Lung (tissue), 12 donors: ENCODE data around the gene RPL13. TPM values are rescaled to one million over a fixed set of nuclear protein-coding genes. Genes with fewer than 3 reads are reported as not detected.
A peak's percentile ranks its signal among the peaks of the same experiment; 100 is the strongest.

ENCODE experiments used
- ATAC-seq: fragments of 200-7000 bp; cut with Tn5 transposase; one replicate; pipeline ENCODE4 v1.9.1; 2020; ENCODE audit warnings: moderate number of reproducible peaks; ENCODE audit not compliant: insufficient read depth, low FRiP score
- DNase-seq, 3 donors: peaks; one replicate each; pipeline ENCODE4 v3.0.0-alpha.2; 2013 to 2017
- H3K27ac ChIP-seq, 2 donors: one replicate each; pipeline ENCODE4 v1.5.1; 2013; ENCODE audit warnings: mild to moderate bottlenecking in 2 of 2, moderate library complexity in 2 of 2, control low read depth in 1 of 2, inconsistent platforms in 1 of 2, low read depth in 1 of 2, low read length in 1 of 2
- H3K27me3 ChIP-seq, 3 donors: one replicate each; pipeline ENCODE4 v1.5.1; 2013; ENCODE audit warnings: low read length in 2 of 3; ENCODE audit not compliant: control insufficient read depth in 3 of 3, insufficient read depth in 3 of 3
- H3K36me3 ChIP-seq, 4 donors: one replicate each; pipeline ENCODE4 v1.5.1; 2013; ENCODE audit warnings: low read length in 4 of 4, mild to moderate bottlenecking in 1 of 4, moderate library complexity in 1 of 4; ENCODE audit not compliant: control insufficient read depth in 4 of 4, insufficient read depth in 4 of 4
- H3K4me1 ChIP-seq, 5 donors: one replicate each; pipeline ENCODE4 v1.5.1; 2013; ENCODE audit warnings: low read length in 5 of 5, mild to moderate bottlenecking in 2 of 5, moderate library complexity in 1 of 5; ENCODE audit not compliant: control insufficient read depth in 5 of 5, insufficient read depth in 5 of 5
- H3K4me3 ChIP-seq: one replicate; pipeline ENCODE4 v1.5.1; 2013; ENCODE audit warnings: mild to moderate bottlenecking, control low read depth, moderate library complexity
- H3K9ac ChIP-seq, 2 donors: one replicate each; pipeline ENCODE4 v1.5.1; 2013; ENCODE audit warnings: low read length in 2 of 2, control low read depth in 1 of 2; ENCODE audit not compliant: insufficient read depth in 1 of 2
- H3K9me3 ChIP-seq, 4 donors: one replicate each; pipeline ENCODE4 v1.5.1; 2013; ENCODE audit warnings: low read length in 3 of 4, mild to moderate bottlenecking in 1 of 4, moderate library complexity in 1 of 4; ENCODE audit not compliant: control insufficient read depth in 4 of 4, insufficient read depth in 3 of 4
- CTCF ChIP-seq: IDR thresholded peaks from 2 replicates; pipeline ENCODE4 v1.5.1; 2012; ENCODE audit warnings: mild to moderate bottlenecking; ENCODE audit errors: control extremely low read depth, extremely low read depth
- WGBS, 2 donors: extraction: QIAGEN DNeasy Blood & Tissue Kit; methylation state at CpG; one replicate each; pipeline ENCODE4 v1.1.7; 2013; 5-methylcytosine and 5-hydroxymethylcytosine counted together
- polyA plus RNA-seq, 2 donors: library from polyadenylated mRNA; stranded (reverse); fragments of 200-250 nt; gene quantifications; one replicate each; pipeline ENCODE4 v1.2.1, GENCODE V29; 2013
- total RNA-seq, 2 donors: library from RNA; depleted of rRNA in 1 of 2; stranded (reverse); fragments of >200 nt in 1 of 2; gene quantifications; one replicate each; pipeline ENCODE4 v1.2.1, GENCODE V29; 2014 to 2021
- donor health status: control.
- donor health status: control.
- donor health status: Bipolar disorder and iron deficiency.
- donor health status: healthy.
- donor health status: DM: yes; HTN: yes; CAD: no.

The RPL13 gene
- total and polyA plus RNA-seq, 4 donors: 1,905 to 7,821 (median 4,043) TPM

DNA sequence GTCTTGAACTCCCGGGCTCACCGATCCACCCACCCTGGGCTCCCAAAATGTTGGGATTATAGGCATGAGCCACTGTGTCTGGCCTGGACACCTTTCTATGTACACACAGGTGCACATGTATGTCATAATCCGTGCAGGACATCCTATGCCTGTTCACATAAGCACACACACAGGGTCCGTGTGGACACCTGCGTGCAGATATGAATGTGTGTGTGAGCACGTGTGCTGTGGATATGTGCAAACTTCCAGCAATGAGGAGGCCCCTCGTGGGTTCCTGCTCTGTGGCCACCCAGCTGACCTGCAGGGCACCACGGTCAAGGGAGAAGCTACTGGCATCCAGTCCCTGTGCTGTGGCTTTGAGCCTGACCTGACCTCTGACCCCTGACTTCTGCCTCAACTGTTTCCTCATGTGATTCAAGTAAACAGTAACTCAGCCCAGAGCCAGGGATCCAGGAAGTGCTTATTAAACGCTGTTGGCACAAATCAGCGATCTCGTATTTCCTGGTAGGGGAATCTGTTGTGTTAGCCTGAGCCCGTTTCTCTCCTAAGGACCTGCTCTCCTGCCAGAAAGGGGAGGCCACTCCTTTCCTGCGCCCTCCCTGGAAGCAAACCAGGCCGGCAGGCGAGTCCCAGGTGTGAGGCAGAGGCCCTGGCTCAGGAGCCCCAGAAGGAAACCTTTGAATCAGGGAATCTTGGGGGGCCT lies 21.5 kb downstream of the RPL13 start:
- H3K9ac ChIP-seq: no peak overlapping the region
- peak in 1 of 3 donors; percentile 48 for DNase-seq

DNA sequence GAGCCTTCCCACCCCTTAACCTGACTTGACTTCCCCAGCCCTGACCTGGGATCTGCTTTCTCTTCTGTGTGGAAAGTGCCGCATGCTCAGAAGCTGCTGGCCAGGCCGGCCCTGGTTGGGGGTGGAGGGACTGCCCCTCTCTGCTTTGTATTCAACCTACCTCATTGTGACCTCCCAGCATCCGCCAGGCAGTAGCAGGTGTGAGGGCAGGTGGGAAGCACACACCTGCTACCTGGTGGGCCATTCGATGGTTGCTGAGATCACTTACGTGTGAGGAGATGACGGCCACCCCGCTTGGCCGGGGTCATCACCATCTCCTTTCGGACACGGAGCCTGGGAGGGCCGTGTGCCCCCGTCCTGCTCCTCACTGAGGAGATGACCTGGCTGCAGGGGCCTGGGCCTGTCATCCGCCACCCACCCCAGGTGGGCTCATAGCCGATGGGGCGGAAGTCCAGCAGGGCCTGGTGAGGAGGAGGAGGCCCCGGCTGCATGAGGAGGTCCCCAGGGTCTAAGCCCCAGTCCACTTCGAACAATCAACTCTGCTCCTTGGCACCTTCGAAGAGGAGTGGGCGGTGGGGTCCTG lies 22.2 kb downstream of the RPL13 start:
- ATAC-seq: no peak
- no peaks in the 10 kb centered on the region for H3K9me3 ChIP-seq
- peak overlapping the region in 1 of 2 donors; percentile 59 for H3K27ac ChIP-seq
- no peak for DNase-seq
- 93 to 96% methylated on average over 19 of the region's 19 CpGs for WGBS, 2 donors
- no peak overlapping the region for H3K4me3 ChIP-seq
- TF ChIP-seq CTCF: no peak
- H3K27me3 ChIP-seq: peaks cover 0 to 2% (median 0%) of the 10 kb centered on the region in 3 donors
- H3K9ac ChIP-seq: no peak overlapping the region
- H3K36me3 ChIP-seq: no peaks in the 10 kb centered on the region
- peaks cover 0 to 6% (median 0%) of the 10 kb centered on the region in 5 donors for H3K4me1 ChIP-seq

More for the DNA sequence above, 21.5 kb downstream of the RPL13 start:
- peaks cover 0 to 9% (median 0%) of the 10 kb centered on the region in 3 donors for H3K27me3 ChIP-seq
- TF ChIP-seq CTCF: no peak
- WGBS, 2 donors: 53 to 56% methylated on average over 15 of the region's 15 CpGs
- no peaks in the 10 kb centered on the region for H3K36me3 ChIP-seq
- H3K27ac ChIP-seq: peak overlapping the region in 1 of 2 donors; percentile 59
- peak; percentile 36 for ATAC-seq
- no peak overlapping the region for H3K4me3 ChIP-seq
- peaks cover 0 to 6% (median 0%) of the 10 kb centered on the region in 5 donors for H3K4me1 ChIP-seq
- no peaks in the 10 kb centered on the region for H3K9me3 ChIP-seq

DNA sequence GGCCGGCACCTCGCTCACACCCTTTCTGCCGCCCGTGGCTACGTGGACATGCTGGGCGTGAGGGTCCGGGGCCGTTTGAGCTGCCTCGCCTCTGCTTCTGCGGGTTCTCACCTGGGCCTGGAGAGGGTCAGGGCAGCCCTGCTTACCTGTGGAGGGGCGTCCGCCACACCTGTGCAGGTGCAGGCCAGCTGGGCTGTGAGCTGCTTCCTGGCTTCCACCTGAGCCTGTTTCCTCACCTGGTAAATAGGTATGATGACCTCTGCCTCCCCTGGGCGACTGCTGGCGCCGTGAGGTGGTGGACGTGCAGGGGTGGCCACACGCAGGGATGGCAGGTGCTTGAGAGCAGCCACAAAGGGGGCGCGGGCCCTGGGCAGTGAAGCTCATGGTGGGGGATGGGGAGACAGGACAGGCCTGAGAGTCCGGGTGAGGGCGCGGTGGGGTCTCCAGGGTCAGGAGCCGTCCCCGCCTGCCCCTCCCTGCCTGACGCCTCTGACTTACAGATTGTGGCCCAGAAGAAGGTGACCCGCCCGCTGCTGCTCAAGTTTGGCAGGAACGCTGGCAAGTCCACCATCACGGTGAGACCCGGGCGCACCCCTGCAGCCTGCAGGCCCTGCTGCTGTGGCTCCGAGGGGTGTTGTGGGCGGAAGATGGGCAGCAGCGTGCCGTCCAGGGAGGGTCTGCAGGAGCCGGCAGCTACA lies 22.9 kb downstream of the RPL13 start:
- TF ChIP-seq CTCF: no peak
- ATAC-seq (no peak), DNase-seq (no peak)
- Histone ChIP-seq H3K36me3 (no peaks in the 10 kb centered on the region), H3K4me1 (peaks cover 0 to 6% (median 0%) of the 10 kb centered on the region in 5 donors), H3K9me3 (no peaks in the 10 kb centered on the region), H3K4me3 (no peak overlapping the region), H3K27me3 (peaks cover 0 to 2% (median 0%) of the 10 kb centered on the region in 3 donors), H3K27ac (no peak overlapping the region), H3K9ac (no peak overlapping the region)
- WGBS, 2 donors: 93 to 97% methylated on average over 36 of the region's 36 CpGs
